IMR-90 (cell line): Measurements from ENCODE around the gene COG2. TPM values are rescaled to one million over a fixed set of nuclear protein-coding genes. Genes with fewer than 3 reads are reported as not detected.

Experiments used
- ATAC-seq: fragments of 200-7000 bp; cut with Tn5 transposase; 2 replicates; pipeline ENCODE4 v1.9.1; 2020; ENCODE audit warnings: low read depth, mild to moderate bottlenecking, moderate library complexity
- BruUV-seq: library from RNA; stranded (reverse); fragments of 400-500 nt; replicated peaks from 2 replicates; lab custom pipeline; 2021; lab: Mats Ljungman, UMichigan
- CTCF ChIA-PET: fragments of 300-600 bp; formaldehyde crosslinking; extraction: SDS; loops from one replicate; lab custom pipeline; 2021; ENCODE audit warnings: antibody characterized with exemption; lab: Yijun Ruan, JAX
- POLR2A ChIA-PET: fragments of 300-600 bp; sonication (Branson Sonifier 250); formaldehyde crosslinking; loops from one replicate; lab custom pipeline; 2022; ENCODE audit warnings: antibody characterized with exemption; ENCODE audit not compliant: unreplicated experiment; lab: Charles Lee
- DNase-seq: peaks from one replicate; pipeline ENCODE4 v3.0.0; 2013
- H2AFZ ChIP-seq: replicated peaks from 2 replicates; pipeline ENCODE3; 2013; ENCODE audit warnings: low read length, mild to moderate bottlenecking; ENCODE audit not compliant: poor library complexity
- H2AK5ac ChIP-seq: 2 replicates; pipeline ENCODE4 v1.6.1; 2013; ENCODE audit warnings: low read depth, low read length, inconsistent platforms
- H2AK9ac ChIP-seq: replicated peaks from 2 replicates; pipeline ENCODE3; 2013; ENCODE audit warnings: mild to moderate bottlenecking, low read depth, low read length, moderate library complexity; ENCODE audit not compliant: poor library complexity
- H2BK120ac ChIP-seq: 2 replicates; pipeline ENCODE4 v1.6.1; 2013; ENCODE audit warnings: low read depth, low read length, inconsistent platforms
- H2BK15ac ChIP-seq: 3 replicates; pipeline ENCODE4 v1.6.1; 2013; ENCODE audit warnings: low read depth, low read length, inconsistent platforms
- H2BK20ac ChIP-seq: 2 replicates; pipeline ENCODE4 v1.6.1; 2013; ENCODE audit warnings: low read depth, mild to moderate bottlenecking, inconsistent platforms, low read length, moderate library complexity
- H2BK5ac ChIP-seq: 2 replicates; pipeline ENCODE4 v1.6.1; 2013; ENCODE audit warnings: mild to moderate bottlenecking, low read depth, low read length, inconsistent platforms; ENCODE audit not compliant: poor library complexity, severe bottlenecking
- H3K14ac ChIP-seq: replicated peaks from 2 replicates; pipeline ENCODE4 v1.6.1; 2013; ENCODE audit warnings: low read depth, low read length, inconsistent platforms
- H3K18ac ChIP-seq: 2 replicates; pipeline ENCODE4 v1.6.1; 2013; ENCODE audit warnings: low read depth, low read length, control low read depth
- H3K23ac ChIP-seq: 2 replicates; pipeline ENCODE4 v1.6.1; 2013; ENCODE audit warnings: low read depth, low read length, inconsistent platforms
- H3K27ac ChIP-seq: 2 replicates; pipeline ENCODE4 v1.5.1; 2013; ENCODE audit warnings: mild to moderate bottlenecking, control low read depth, low read length; ENCODE audit not compliant: insufficient read depth
- H3K27me3 ChIP-seq: 2 replicates; pipeline ENCODE4 v1.6.1; 2013; ENCODE audit warnings: low read length; ENCODE audit not compliant: control insufficient read depth, insufficient read depth
- H3K36me3 ChIP-seq: 2 replicates; pipeline ENCODE4 v1.6.1; 2013; ENCODE audit warnings: low read length, mixed read lengths; ENCODE audit not compliant: control insufficient read depth, insufficient read depth
- H3K4ac ChIP-seq: 2 replicates; pipeline ENCODE4 v1.6.1; 2013; ENCODE audit warnings: low read depth, low read length, inconsistent platforms
- H3K4me1 ChIP-seq: 2 replicates; pipeline ENCODE4 v1.6.1; 2013; ENCODE audit warnings: low read length, mixed read lengths; ENCODE audit not compliant: control insufficient read depth, insufficient read depth
- H3K4me2 ChIP-seq: 2 replicates; pipeline ENCODE4 v1.6.1; 2013; ENCODE audit warnings: low read depth, mild to moderate bottlenecking, control low read depth, low read length, moderate library complexity
- H3K4me3 ChIP-seq: 2 replicates; pipeline ENCODE4 v1.5.1; 2013; ENCODE audit warnings: low read depth, mild to moderate bottlenecking, control low read depth, low read length, moderate library complexity; ENCODE audit not compliant: insufficient read depth
- H3K56ac ChIP-seq: 2 replicates; pipeline ENCODE4 v1.6.1; 2013; ENCODE audit warnings: low read length, inconsistent platforms; ENCODE audit not compliant: insufficient read depth; ENCODE audit errors: extremely low read depth
- H3K79me1 ChIP-seq, 2 experiments: 2 replicates each; pipeline ENCODE4 v1.6.1; 2013; ENCODE audit warnings: low read length in 2 of 2, inconsistent platforms in 1 of 2, low read depth in 1 of 2
- H3K9ac ChIP-seq: 2 replicates; pipeline ENCODE4 v1.6.1; 2013; ENCODE audit warnings: low read depth, low read length, control low read depth
- H3K9me1 ChIP-seq: 2 replicates; pipeline ENCODE4 v1.6.1; 2013; ENCODE audit warnings: low read length, inconsistent platforms; ENCODE audit not compliant: insufficient read depth
- H3K9me3 ChIP-seq: 2 replicates; pipeline ENCODE4 v1.6.1; 2013; ENCODE audit warnings: low read length; ENCODE audit not compliant: control insufficient read depth, insufficient read depth
- H4K20me1 ChIP-seq: 2 replicates; pipeline ENCODE4 v1.6.1; 2013; ENCODE audit warnings: low read length, inconsistent platforms; ENCODE audit not compliant: insufficient read depth
- H4K5ac ChIP-seq: 2 replicates; pipeline ENCODE4 v1.6.1; 2013; ENCODE audit warnings: mild to moderate bottlenecking, low read depth, low read length, control low read depth
- H4K8ac ChIP-seq, 2 experiments: 2 replicates each; pipeline ENCODE4 v1.6.1; 2013; ENCODE audit warnings: low read depth in 2 of 2, low read length in 2 of 2, control low read depth in 1 of 2, inconsistent platforms in 1 of 2
- H4K91ac ChIP-seq: 2 replicates; pipeline ENCODE4 v1.6.1; 2013; ENCODE audit warnings: low read depth, low read length, inconsistent platforms; ENCODE audit not compliant: insufficient read depth
- BHLHE40 ChIP-seq: fragments of 150-350 bp; IDR thresholded peaks from 2 replicates; pipeline ENCODE4 v1.6.1; 2016; ENCODE audit warnings: mild to moderate bottlenecking, low read depth, low read length
- CEBPB ChIP-seq: IDR thresholded peaks from 2 replicates; pipeline ENCODE4 v1.6.1; 2012; ENCODE audit warnings: low read depth, low read length, improper control_type of control experiment
- CTCF ChIP-seq: conservative IDR thresholded peaks from 2 replicates; pipeline ENCODE4 v1.5.1; 2012; ENCODE audit warnings: mild to moderate bottlenecking, low read depth, low read length, improper control_type of control experiment
- MAZ ChIP-seq: IDR thresholded peaks from 2 replicates; pipeline ENCODE4 v1.6.1; 2012; ENCODE audit warnings: low read depth, mild to moderate bottlenecking, low read length, improper control_type of control experiment, moderate library complexity, borderline replicate concordance
- RAD21 ChIP-seq: IDR thresholded peaks from 2 replicates; pipeline ENCODE4 v1.6.1; 2012; ENCODE audit warnings: low read length, improper control_type of control experiment
- RFX5 ChIP-seq: IDR thresholded peaks from 2 replicates; pipeline ENCODE4 v1.8.0; 2012; ENCODE audit warnings: low read depth, mild to moderate bottlenecking, low read length, moderate library complexity
- USF2 ChIP-seq: fragments of 150-350 bp; IDR thresholded peaks from 2 replicates; pipeline ENCODE4 v1.6.1; 2017; ENCODE audit warnings: mild to moderate bottlenecking, antibody characterized with exemption, low read length, low read depth
- WGBS, 2 experiments: methylation state at CpG; one replicate each; pipeline versions ENCODE4 v1.1.5 to v1.1.7; 2013; ENCODE audit warnings: missing lambda C conversion rate in 2 of 2; ENCODE audit not compliant: insufficient read length in 1 of 2; ENCODE audit errors: extremely low coverage in 2 of 2; 5-methylcytosine and 5-hydroxymethylcytosine counted together
- dilution Hi-C: fragments of 300-500 bp; cut with HindIII; formaldehyde crosslinking; loops from one replicate; pipeline ENCODE4 v1.14.3; 2018; ENCODE audit warnings: low sequenced_read_pairs; ENCODE audit not compliant: unreplicated experiment
- in situ Hi-C: fragments of 300-500 bp; cut with MboI; formaldehyde crosslinking; loops from 3 replicates; pipeline ENCODE4 v1.14.3; 2019; ENCODE audit warnings: low sequenced_read_pairs, inconsistent platforms, mixed read lengths
- intact Hi-C: fragments of 100-400 bp; cut with micrococcal nuclease; formaldehyde crosslinking; loops from 2 replicates; pipeline ENCODE4 v1.10.0; 2022
- polyA plus RNA-seq, 3 experiments: library from polyadenylated mRNA; depleted of rRNA; stranded (reverse); fragments of >200 nt; gene quantifications; 2 replicates each; pipeline ENCODE4 v1.2.3, GENCODE V29; 2012; ENCODE audit warnings: low replicate concordance in 1 of 3
- total RNA-seq: library from RNA; depleted of rRNA; stranded (reverse); fragments of >200 nt; gene quantifications from 2 replicates; pipeline ENCODE4 v1.2.3, GENCODE V29; 2012

The COG2 gene
- total and polyA plus RNA-seq, 2 of the 4 experiments (the other 2 are of a cell fraction), result 9.1 to 16.7 TPM

- dilution Hi-C loops, result no loop called here
- WGBS, 2 experiments, result 17% methylated on average over 2 of the region's 5 CpGs; no CpG with 5 or more reads in 1 of the 2 experiments
- H3K14ac ChIP-seq, result no peak overlapping the region
- BruUV-seq, result no TSS peak
- no peak overlapping the region for H3K4me2 ChIP-seq
- H2BK120ac ChIP-seq, result no peak overlapping the region
- H4K20me1 ChIP-seq, result no peaks in the 10 kb centered on the region
- no peak overlapping the region for H2BK5ac ChIP-seq
- in situ Hi-C loops, result no loop called here
- no peak overlapping the region for H3K23ac ChIP-seq
- no peak overlapping the region for H3K18ac ChIP-seq
- no peaks in the 10 kb centered on the region for H3K79me1 ChIP-seq
- H3K27ac ChIP-seq, result no peak overlapping the region
- H4K91ac ChIP-seq, result no peak overlapping the region
- TF ChIP-seq CEBPB, result no peak
- no peak for TF ChIP-seq CTCF
- no peak for TF ChIP-seq USF2
- no peak for TF ChIP-seq RAD21
- TF ChIP-seq BHLHE40, result no peak
- no peak for TF ChIP-seq RFX5
- no peak for TF ChIP-seq MAZ
- no peak overlapping the region for H3K4ac ChIP-seq
- H4K5ac ChIP-seq, result no peak overlapping the region
- H3K36me3 ChIP-seq, result no peaks in the 10 kb centered on the region
- H3K4me1 ChIP-seq, result no peaks in the 10 kb centered on the region
- no peak overlapping the region for H3K56ac ChIP-seq
- H2AK9ac ChIP-seq, result no peak overlapping the region
- H3K4me3 ChIP-seq, result no peak overlapping the region
- H3K9me1 ChIP-seq, result no peaks in the 10 kb centered on the region
- no peak overlapping the region for H2AK5ac ChIP-seq
- H4K8ac ChIP-seq, result no peak overlapping the region
- no peak overlapping the region for H2BK20ac ChIP-seq
- no peak overlapping the region for H2AFZ ChIP-seq
- H2BK15ac ChIP-seq, result no peak overlapping the region
- no peaks in the 10 kb centered on the region for H3K9me3 ChIP-seq
- no peak overlapping the region for H3K9ac ChIP-seq
- peaks cover 6% of the 10 kb centered on the region for H3K27me3 ChIP-seq
- intact Hi-C loops, result no loop called here
- ATAC-seq (no peak), DNase-seq (no peak)
- ChIA-PET CTCF (no interaction called here), POLR2A (no interaction called here)
Observed at GRCh38 chr1:230730977-230731376, 88.7 kb downstream of the COG2 start.
